NCI-H2196 treated with DMSO at 0.1 percent for 48 hours (cell line): ENCODE data around the gene CACNG8.
"Not testable (repeated sequence)": the region's sequence is repeated elsewhere in the genome, so short reads cannot be mapped to it uniquely, and the experiment has no call there.

ENCODE experiments used
- DNase-seq: peaks from one replicate; lab custom pipeline; 2025; ENCODE audit not compliant: unreplicated experiment; lab: John Stamatoyannopoulos, UW

The CACNG8 gene

GRCh38 chr19:53962887-53963431 lies at the start of gene CACNG8:
Gene CACNG8, plus strand, starts transcription at chr19:53962937.
- DNase-seq = no peak

GRCh38 chr19:53915000-53915399 lies 47.7 kb upstream of the CACNG8 start:
- DNase-seq = no peak

- DNase-seq = no peak
Observed at GRCh38 chr19:53916004-53916403, 46.7 kb upstream of the CACNG8 start.

- no peak for DNase-seq
Observed at GRCh38 chr19:53917356-53917755, 45.4 kb upstream of the CACNG8 start.

DNA sequence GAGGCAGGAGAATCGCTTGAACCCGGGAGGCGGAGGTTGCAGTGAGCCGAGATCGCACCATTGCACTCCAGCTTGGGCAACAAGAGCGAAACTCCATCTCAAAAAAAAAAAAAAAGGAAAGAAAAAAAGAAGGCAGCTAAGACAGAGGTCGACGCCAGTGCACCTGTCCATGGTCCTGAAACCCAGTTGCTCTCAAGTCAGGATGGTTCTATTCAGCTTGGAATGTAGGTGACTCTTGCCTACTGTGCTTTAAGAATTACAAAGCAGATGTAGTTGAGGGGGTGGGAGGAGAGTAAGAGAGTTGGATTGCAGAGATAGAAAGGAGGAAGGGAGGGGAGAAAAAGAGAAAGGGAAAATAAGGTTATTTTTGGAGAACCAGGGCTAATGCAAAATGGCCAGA lies 35.0 kb upstream of the CACNG8 start:
- no peak for DNase-seq

DNA sequence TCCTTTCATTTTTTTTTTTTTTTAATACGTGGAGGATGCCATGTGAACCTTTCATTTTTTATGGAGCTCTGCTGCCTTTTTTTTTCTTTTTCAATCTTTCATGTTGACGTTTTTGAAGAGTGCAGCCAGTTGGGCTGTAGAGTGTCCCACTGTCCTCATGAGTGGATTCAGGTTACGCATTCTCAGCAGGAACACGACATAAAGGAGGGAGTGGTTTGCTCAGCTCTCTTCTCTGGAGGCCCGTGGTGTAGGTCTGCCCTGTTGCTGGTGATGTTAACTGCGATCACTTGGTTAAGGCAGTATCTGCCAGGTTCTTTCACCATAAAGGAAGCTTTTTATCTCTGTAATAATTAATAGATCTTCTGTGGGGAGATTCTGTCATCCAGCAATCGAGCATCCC lies 26.7 kb upstream of the CACNG8 start:
- no peak for DNase-seq

DNA sequence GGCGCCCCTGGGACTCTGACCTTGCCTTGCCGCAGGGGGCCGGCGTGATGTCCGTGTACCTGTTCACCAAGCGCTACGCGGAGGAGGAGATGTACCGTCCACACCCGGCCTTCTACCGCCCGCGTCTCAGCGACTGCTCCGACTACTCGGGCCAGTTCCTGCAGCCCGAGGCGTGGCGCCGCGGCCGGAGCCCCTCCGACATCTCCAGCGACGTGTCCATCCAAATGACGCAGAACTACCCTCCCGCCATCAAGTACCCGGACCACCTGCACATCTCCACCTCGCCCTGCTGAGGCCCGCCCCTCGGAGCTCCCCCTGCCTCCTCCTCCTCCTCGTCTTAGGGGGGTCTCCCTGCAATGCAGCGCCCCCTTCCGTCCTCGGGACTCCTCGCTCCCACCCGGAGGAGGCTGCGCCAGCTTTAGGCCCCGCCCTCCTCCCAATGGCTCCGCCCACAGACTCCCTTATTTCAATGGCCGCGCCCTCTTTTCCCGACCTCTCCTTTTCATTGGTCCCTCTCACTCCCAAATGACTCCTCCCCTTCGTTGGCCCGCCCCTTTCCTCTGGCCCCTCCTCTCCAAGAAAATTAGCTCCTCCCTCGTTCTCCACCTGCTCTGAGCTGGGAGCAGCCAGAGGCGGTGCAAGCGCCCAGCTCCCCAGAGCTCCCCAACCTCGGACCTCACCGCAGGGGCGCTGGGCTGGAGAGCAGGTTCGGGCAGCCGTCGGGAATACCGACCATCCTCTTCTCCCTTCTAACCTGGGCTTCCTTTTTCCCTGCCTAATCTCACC lies 20.5 kb upstream of the CACNG8 start:
- no peak for DNase-seq

DNA sequence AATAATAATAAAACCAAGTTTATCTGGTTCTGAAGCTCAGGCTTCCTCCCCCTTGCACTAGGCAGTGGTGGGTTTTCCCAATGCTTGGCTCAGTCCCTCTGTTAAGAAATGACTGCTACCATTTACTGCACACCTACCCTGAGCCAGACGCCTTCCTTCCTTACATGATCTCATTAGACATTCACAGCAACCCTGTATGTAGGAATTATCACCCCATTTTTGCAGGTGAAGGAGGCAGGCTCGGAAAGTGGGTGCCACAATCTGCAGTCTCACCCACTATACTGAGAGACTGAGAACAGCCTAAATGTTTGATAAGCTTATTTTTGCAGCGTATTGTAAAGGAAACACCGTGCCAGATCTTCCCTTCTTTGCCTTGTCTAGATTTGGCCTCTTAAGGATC lies 18.3 kb upstream of the CACNG8 start:
- no peak for DNase-seq

DNA sequence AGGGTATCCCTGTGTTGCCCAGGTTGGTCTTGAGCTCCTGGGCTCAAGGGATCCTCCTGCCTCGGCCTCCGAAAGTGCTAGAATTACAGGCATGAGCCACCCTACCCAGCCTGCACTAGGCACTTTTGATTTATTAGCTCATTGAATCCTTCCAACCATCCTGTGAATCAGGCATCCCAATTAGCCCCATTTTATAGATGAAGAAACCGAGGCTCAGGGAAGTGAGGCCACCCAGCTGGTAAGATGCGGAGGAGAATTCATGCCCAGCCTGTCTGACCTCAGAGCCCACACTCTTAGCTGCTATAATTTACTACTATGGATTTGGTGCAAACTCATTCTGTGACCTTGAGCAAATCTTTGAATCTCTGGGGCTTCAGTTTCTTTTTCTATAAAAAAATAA lies 17.8 kb upstream of the CACNG8 start:
- DNase-seq = no peak

DNA sequence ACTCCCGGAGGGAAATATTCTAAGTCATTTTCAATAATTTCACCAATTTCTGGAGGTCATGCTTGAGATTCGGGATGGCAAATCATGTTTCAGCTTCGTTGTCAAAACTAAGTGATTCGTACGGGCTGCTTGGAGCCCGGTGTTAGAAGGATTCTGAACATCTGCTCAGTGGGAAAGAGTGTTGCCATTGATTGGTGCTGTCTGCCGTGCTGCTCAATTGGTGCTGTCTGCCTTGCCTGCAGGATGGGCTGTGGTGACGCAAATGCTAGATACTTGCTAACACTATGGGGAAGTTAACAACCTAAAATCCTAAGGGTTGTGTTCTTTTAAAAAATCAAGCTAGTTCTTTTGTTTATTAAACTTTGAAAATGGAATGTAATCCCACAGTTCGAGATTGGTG lies 17.3 kb upstream of the CACNG8 start:
- DNase-seq = no peak

DNA sequence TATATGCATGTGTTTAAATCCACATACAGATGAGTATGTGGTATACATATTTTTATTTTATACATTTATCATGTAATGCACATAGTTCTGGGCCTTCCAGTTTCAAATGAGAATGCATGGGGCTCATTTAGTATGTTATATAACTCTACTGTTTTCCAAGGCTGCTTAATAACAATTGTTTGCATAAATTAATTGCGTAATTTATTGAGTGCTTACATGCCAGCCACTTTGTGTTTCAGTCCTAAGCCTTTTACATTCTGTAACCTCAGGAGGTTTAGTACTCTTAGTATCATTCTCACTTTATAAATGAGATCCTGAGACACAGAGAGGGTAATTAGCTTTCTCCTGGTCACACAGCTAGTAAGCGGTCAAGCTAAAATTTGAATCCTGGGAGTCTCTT lies 16.7 kb upstream of the CACNG8 start:
- DNase-seq = no peak

DNA sequence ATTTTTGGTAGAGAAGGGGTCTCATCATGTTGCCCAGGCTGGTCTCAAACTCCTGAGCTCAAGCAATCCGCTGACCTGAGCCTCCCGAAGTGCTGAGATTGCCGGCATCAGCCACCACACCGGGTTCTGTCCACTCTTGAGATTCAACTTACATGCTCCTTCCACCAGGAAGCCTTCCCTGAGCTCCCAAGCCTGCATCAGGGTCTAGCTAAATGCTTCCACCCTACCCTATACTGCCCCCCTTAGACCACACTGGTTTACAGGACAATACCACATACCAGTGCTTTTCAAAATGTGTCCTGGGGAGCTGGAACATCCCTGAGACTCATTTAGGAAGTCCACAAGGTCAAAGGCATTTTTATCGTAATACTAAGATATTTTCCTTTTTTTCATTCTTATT lies 15.1 kb upstream of the CACNG8 start:
- no peak for DNase-seq

- DNase-seq = not testable (repeated sequence)
Observed at GRCh38 chr19:53948611-53949010, 14.1 kb upstream of the CACNG8 start.

GRCh38 chr19:53951436-53951835 lies 11.3 kb upstream of the CACNG8 start:
- no peak for DNase-seq

DNA sequence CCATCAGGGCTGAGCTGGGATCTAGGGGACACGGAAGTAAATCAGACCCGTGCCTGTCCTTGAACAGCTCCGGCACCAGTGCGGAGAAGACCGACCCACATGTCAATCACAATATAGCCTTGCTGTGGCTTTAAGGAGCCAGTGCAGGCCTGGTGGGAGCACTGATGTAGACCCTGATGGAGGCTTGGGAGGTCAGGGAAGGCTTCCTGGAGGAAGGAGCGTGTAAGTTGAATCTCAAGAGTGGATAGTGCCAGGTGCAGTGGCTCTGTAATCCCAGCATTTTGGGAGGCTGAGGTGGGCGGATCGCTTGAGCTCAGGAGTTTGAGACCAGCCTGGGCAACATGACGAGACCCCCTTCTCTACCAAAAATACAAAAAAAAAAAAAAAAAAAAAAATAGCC lies 10.8 kb upstream of the CACNG8 start:
- no peak for DNase-seq

- no peak for DNase-seq
Observed at GRCh38 chr19:53953383-53953782, 9.4 kb upstream of the CACNG8 start.

- no peak for DNase-seq
Observed at GRCh38 chr19:53957448-53958167, 5.1 kb upstream of the CACNG8 start.

GRCh38 chr19:53958168-53958571 lies 4.6 kb upstream of the CACNG8 start:
- DNase-seq = no peak

DNA sequence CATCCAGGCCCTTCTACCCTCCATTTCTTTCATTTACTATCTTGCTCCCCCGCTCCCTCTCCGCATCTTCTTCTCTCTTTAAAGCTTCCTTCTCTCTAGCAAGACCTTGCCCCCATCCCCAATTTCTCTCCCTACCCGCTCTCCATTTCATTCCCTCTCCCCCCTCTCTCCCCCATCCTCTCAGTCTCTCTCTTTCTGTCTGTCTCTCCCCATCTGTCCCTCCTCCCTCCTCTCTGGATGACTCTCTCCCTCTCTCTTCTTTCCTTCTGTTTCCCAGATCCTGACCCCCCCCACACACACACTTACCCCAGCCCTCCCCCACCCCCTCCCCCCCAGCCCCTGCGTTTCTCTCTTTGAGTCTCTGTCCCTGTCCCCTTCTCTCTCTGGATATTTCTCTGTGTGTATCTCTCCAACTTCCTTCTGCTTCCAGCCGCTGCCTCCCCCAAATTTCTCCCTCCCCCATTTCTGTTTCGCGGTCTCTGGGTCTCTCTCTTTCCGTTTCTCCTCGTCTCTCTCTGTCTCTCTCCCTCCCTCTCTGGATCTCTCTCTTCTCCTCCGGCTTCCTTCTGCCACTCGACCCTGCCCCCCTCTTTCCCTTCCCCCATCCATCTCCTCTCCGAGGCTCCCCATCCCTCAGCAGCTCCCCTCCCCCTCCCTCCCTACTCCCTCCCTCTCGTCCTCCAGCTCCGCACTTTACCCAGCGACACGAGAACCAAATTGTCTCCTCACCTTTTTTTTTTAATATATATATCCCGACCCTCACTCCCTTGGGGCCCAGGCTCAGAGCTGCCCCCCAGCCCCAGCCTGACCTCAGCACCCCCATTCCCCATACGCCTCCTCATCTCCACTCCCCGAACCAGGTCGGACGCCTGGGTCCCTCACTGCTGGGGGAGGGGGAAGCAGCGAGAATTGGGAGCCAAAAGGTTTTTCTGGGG lies 3.6 kb upstream of the CACNG8 start:
- DNase-seq = no peak

- DNase-seq = no peak
Observed at GRCh38 chr19:53960187-53960586, 2.5 kb upstream of the CACNG8 start.

GRCh38 chr19:53960886-53961285 lies 1.9 kb upstream of the CACNG8 start:
- no peak for DNase-seq
